Heart left ventricle (tissue), 16 donors: ENCODE measurements around the gene ACAD10. TPM values are rescaled to one million over a fixed set of nuclear protein-coding genes. Genes with fewer than 3 reads are reported as not detected.
A peak's percentile ranks its signal among the peaks of the same experiment; 100 is the strongest.

Source experiments
- ATAC-seq, 4 donors: fragments of 200-7000 bp; cut with Tn5 transposase; one replicate each; pipeline ENCODE4 v1.9.1; 2020 to 2022; ENCODE audit warnings: moderate library complexity in 4 of 4, mild to moderate bottlenecking in 3 of 4, moderate number of reproducible peaks in 1 of 4
- DNase-seq, 5 donors: peaks; one replicate each; pipeline ENCODE4 v3.0.0-alpha.2; 2020
- H3K27ac ChIP-seq, 12 donors: fragments of 200-600 bp; sonication (generic) in 4 of 12; one replicate each; pipeline versions ENCODE4 v1.5.0 to v1.8.0; 2016 to 2022; ENCODE audit warnings: mild to moderate bottlenecking in 2 of 12
- H3K27me3 ChIP-seq, 9 donors: fragments of 200-600 bp; sonication (generic) in 2 of 9; one replicate each; pipeline versions ENCODE4 v1.5.1 to v1.8.0; 2016 to 2022; ENCODE audit warnings: mild to moderate bottlenecking in 3 of 9
- H3K36me3 ChIP-seq, 9 donors: fragments of 200-600 bp; sonication (generic) in 2 of 9; one replicate each; pipeline versions ENCODE4 v1.5.0 to v1.8.0; 2018 to 2022; ENCODE audit warnings: mild to moderate bottlenecking in 2 of 9
- H3K4me1 ChIP-seq, 12 donors: fragments of 200-600 bp; sonication (generic) in 4 of 12; one replicate each; pipeline versions ENCODE4 v1.5.0 to v1.8.0; 2016 to 2022; ENCODE audit warnings: mild to moderate bottlenecking in 3 of 12
- H3K4me3 ChIP-seq, 12 donors: fragments of 200-600 bp; sonication (generic) in 4 of 12; one replicate each; pipeline versions ENCODE4 v1.5.0 to v1.8.0; 2017 to 2022; ENCODE audit warnings: mild to moderate bottlenecking in 9 of 12, moderate library complexity in 4 of 12
- H3K9me3 ChIP-seq, 12 donors: fragments of 200-600 bp; sonication (generic) in 4 of 12; one replicate each; pipeline versions ENCODE4 v1.5.0 to v1.8.0; 2016 to 2022; ENCODE audit warnings: mild to moderate bottlenecking in 1 of 12
- POLR2A ChIP-seq, 2 donors: fragments of 450-650 bp; IDR thresholded peaks; one replicate each; pipeline ENCODE4 v1.6.1; 2017; ENCODE audit warnings: antibody characterized with exemption in 2 of 2, mild to moderate bottlenecking in 2 of 2, moderate library complexity in 2 of 2
- WGBS, 4 donors: extraction: QIAGEN DNeasy Blood & Tissue Kit in 2 of 4; methylation state at CpG; one replicate each; pipeline versions ENCODE4 v1.1.5 to v1.1.7; 2013 to 2018; 5-methylcytosine and 5-hydroxymethylcytosine counted together
- intact Hi-C, 10 donors: fragments of 100-400 bp; cut with DNase I; formaldehyde crosslinking; loops; one replicate each; pipeline versions ENCODE4 v1.11.1 to v1.14.2; 2022
- polyA plus RNA-seq, 2 donors: library from polyadenylated mRNA; stranded (reverse); fragments of 200-250 nt; gene quantifications; one replicate each; pipeline ENCODE4 v1.2.3, GENCODE V29; 2013
- total RNA-seq, 9 donors: library from RNA; depleted of rRNA in 2 of 9; stranded (reverse); fragments of >200 nt in 2 of 9; fragmentation: NEBNext Ultra II Directional in 3 of 9; extraction: Animal tissue kit (Norgen Biotek cat#: 25700) in 3 of 9; gene quantifications; one replicate each; pipeline versions ENCODE4 v1.1.0 to v1.2.4, GENCODE V29; 2016 to 2023
- TF ChIP-seq, protein P1 (sequence below), 12 donors: fragments of 200-600 bp; sonication (generic) in 4 of 12; IDR thresholded peaks; one replicate each; pipeline versions ENCODE4 v1.5.0 to v1.8.0; 2018 to 2022; ENCODE audit warnings: antibody characterized with exemption in 12 of 12, mild to moderate bottlenecking in 5 of 12
- donor health status: ischemic (EF 13 %, LVEDD 7.1; RV severe dilation, severe dysfunction).
- donor health status: healthy with polysubstance abuse.
- donor health status: DM: no; HTN: yes; CAD: no.
- donor health status: DM: no; HTN: no; CAD: no.
- donor health status: ischemic (EF 25% LVEDD 6.9; RV normal size, moderate dysfunction).
- donor health status: ischemic (EF 25% LVEDD 5.7; RV mildly dilated, moderate dysfunction).
- donor health status: healthy.
- donor health status: DM: yes; HTN: yes; CAD: no.
- donor health status: ischemic (EF 35%, LVEDD 5.7; RV mildly dilated, moderate dysfunction).
- donor health status: nonischemic (EF 11% LVEDD 7.7; RV severe dilation, severe dysfunction).
- donor health status: DM: yes; HTN: yes; CAD: no.
- donor health status: PGD.
- donor health status: ischemic (EF 29% LVEDD 5.4; RV normal size, mild dysfunction).
- donor health status: nonischemic (EF 23%, LVEDD 6.1; RV moderate dilation, normal function).

The ACAD10 gene
- total and polyA plus RNA-seq, 11 donors: 10.7 to 46.0 (median 27.8) TPM

DNA sequence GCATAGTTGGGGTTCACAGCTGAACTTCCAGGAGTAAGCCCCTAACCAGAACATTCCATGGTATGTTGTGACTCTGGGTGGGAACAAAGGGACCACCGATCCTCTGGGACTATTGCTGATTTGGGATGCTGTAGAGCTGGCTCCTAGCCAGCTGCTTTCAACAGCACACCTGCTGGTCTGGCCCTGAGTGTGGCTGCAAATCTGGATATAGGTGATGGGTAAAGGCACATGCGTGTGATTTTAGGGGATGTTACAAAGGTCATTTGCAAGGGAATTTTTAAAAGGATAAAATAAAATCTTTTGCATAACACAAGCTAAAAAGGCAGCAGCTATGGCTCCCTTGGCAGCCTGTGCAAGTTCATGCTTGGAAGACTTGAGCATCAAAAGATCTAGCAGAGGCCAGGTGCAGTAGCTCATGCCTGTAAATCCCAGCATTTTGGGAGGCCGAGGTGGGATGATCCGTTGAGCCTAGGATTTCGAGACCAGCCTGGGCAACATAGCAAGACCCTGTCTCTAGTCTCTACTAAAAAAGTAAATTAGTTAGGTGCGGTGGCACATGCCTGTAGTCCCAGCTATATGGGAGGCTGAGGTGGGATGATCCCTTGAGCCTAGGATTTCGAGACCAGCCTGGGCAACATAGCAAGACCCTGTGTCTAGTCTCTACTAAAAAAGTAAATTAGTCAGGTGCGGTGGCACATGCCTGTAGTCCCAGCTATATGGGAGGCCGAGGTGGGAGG, 82.5 kb downstream of the ACAD10 start:
- Histone ChIP-seq H3K4me1 (peaks cover 0 to 43% (median 19%) of the 10 kb centered on the region in 12 donors), H3K27ac (peak overlapping the region in 3 of 12 donors; percentile 86 to 91 (median 87)), H3K9me3 (no peaks in the 10 kb centered on the region), H3K4me3 (peak overlapping the region in 10 of 12 donors; percentile 70 to 93 (median 86)), H3K27me3 (no peaks in the 10 kb centered on the region), H3K36me3 (peaks cover 0 to 3% (median 0%) of the 10 kb centered on the region in 9 donors)
- DNase-seq: no peak
- ATAC-seq: no peak
- TF ChIP-seq POLR2A (IDR thresholded peaks at IDR 0.05): no peak
- TF ChIP-seq, protein P1, sequence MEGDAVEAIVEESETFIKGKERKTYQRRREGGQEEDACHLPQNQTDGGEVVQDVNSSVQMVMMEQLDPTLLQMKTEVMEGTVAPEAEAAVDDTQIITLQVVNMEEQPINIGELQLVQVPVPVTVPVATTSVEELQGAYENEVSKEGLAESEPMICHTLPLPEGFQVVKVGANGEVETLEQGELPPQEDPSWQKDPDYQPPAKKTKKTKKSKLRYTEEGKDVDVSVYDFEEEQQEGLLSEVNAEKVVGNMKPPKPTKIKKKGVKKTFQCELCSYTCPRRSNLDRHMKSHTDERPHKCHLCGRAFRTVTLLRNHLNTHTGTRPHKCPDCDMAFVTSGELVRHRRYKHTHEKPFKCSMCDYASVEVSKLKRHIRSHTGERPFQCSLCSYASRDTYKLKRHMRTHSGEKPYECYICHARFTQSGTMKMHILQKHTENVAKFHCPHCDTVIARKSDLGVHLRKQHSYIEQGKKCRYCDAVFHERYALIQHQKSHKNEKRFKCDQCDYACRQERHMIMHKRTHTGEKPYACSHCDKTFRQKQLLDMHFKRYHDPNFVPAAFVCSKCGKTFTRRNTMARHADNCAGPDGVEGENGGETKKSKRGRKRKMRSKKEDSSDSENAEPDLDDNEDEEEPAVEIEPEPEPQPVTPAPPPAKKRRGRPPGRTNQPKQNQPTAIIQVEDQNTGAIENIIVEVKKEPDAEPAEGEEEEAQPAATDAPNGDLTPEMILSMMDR (IDR thresholded peaks at IDR 0.05): no peak
- intact Hi-C loops: no loop called here
- WGBS, 4 donors: 82 to 86% (median 84%) methylated on average over 9 of the region's 9 CpGs

DNA sequence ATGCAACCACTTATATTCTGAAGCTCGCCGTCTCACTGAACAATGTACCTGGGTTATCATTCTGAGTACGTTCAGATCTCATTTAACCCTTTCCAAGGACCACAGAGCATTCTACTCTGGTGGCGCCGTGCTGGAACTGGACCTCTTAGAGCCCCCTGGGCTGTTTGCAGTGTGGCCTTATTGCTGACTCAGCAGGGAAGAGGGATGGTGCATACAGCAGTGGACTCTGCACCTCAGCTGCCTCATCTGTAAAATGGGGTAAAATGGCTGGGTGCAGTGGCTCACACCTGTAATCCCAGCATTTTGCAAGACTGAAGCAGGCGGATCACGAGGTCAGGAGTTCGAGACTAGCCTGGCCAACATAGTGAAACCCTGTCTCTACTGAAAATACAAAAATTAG, 83.7 kb downstream of the ACAD10 start:
- Histone ChIP-seq H3K27me3 (no peaks in the 10 kb centered on the region), H3K27ac (no peak overlapping the region), H3K36me3 (peaks cover 0 to 3% (median 0%) of the 10 kb centered on the region in 9 donors), H3K4me3 (no peak overlapping the region), H3K4me1 (peaks cover under 1 to 55% (median 31%) of the 10 kb centered on the region in 12 donors), H3K9me3 (no peaks in the 10 kb centered on the region)
- TF ChIP-seq, protein P1 (IDR thresholded peaks at IDR 0.05): no peak
- DNase-seq: no peak
- intact Hi-C loops: no loop called here
- 82 to 85% (median 84%) methylated on average over 8 of the region's 8 CpGs for WGBS, 4 donors
- no peak for ATAC-seq

DNA sequence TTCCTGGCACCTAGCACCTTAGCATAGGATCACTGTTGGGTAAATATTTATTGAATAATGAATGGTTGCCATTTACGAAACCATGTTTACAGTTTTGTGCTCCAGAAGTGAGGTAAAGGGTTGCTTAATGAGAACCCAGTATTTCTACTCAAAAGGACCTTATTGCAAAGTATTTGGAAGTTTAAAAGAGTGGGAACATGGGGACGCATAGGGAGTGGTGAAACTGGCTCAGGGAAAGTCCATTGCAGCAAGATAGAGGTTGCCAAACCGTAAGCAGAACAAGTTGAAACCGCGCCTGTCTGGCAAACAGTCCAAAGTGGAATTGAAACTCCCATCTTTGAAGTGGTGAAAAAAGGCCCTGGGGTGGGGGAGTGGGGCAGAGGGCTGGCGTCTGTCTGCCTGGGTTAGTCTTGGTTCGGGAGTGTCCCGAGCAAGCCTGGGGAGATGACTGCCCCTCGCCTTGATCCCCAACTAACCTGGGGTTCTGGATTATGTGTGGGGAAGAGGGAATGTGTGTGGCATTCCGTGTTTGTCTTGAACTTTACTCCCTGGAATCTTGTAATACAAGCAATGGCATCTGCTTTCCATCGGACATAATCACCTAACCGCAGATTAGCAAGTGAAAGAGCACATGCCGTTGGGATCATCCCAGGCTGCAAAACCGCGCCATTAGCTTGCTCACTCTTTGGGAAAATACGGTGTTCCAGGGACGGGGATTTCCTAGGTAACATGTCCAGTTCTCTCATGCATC, 88.1 kb downstream of the ACAD10 start:
- Histone ChIP-seq H3K4me1 (peaks cover 15 to 65% (median 47%) of the 10 kb centered on the region in 12 donors), H3K4me3 (peak overlapping the region in 4 of 12 donors; percentile 21 to 30 (median 24)), H3K27ac (peak overlapping the region in 11 of 12 donors; percentile 72 to 97 (median 87)), H3K36me3 (peaks cover 0 to 3% (median 0%) of the 10 kb centered on the region in 9 donors), H3K9me3 (no peaks in the 10 kb centered on the region), H3K27me3 (no peaks in the 10 kb centered on the region)
- TF ChIP-seq, protein P1 (IDR thresholded peaks at IDR 0.05): no peak
- TF ChIP-seq POLR2A (IDR thresholded peaks at IDR 0.05): no peak
- 47 to 53% (median 51%) methylated on average over 16 to 17 of the region's 17 CpGs for WGBS, 4 donors
- DNase-seq (peak in 4 of 5 donors; percentile 53 to 79 (median 64)), ATAC-seq (peak; percentile 30 to 70 (median 64))
- intact Hi-C loops: no loop called here
